Prostate gland (tissue), 2 donors: ENCODE measurements around the gene FAM53A.

ENCODE experiments used
- CTCF ChIP-seq, 4 experiments: fragments of 200-600 bp in 2 of 4; fragments of 450-650 bp in 2 of 4; sonication (generic) in 2 of 4; IDR thresholded peaks; 1 replicate in 3 of 4; 2 replicates in 1 of 4; pipeline ENCODE4 v1.5.1; 2016 to 2019; ENCODE audit warnings: antibody characterized with exemption in 4 of 4, mild to moderate bottlenecking in 2 of 4, moderate library complexity in 2 of 4
- POLR2A ChIP-seq: fragments of 450-650 bp; IDR thresholded peaks from one replicate; pipeline ENCODE4 v1.6.1; 2016; ENCODE audit warnings: antibody characterized with exemption, mild to moderate bottlenecking
- POLR2AphosphoS5 ChIP-seq: sonication (generic); formaldehyde crosslinking; IDR thresholded peaks from one replicate; pipeline ENCODE4 v1.6.1; 2017; ENCODE audit warnings: antibody characterized with exemption

DNA sequence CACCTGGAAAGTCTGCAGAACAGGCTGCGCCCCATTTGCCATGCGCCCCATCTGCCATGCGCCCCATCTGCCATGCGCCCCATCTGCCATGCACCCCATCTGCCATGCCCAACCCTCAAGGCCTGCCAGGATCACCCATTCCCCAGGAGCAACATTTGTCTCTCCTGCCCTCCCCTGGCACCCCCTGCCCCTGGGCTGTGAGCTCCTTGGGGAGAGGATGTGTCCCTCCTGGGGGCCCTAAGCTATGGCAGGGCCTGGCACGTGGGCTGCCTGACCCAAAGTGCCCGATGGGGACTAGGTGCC is 82.6 kb downstream of the FAM53A start:
- no peak for TF ChIP-seq CTCF (IDR thresholded peaks at IDR 0.05)
- TF ChIP-seq POLR2A = no peak
- no peak for TF ChIP-seq POLR2AphosphoS5
